Measurements from ENCODE around the gene PRR23C. TPM values are rescaled to one million over a fixed set of nuclear protein-coding genes. Genes with fewer than 3 reads are reported as not detected.

Gene PRR23C
- total RNA-seq, 1 experiment from 2014 or later = not detected

DNA sequence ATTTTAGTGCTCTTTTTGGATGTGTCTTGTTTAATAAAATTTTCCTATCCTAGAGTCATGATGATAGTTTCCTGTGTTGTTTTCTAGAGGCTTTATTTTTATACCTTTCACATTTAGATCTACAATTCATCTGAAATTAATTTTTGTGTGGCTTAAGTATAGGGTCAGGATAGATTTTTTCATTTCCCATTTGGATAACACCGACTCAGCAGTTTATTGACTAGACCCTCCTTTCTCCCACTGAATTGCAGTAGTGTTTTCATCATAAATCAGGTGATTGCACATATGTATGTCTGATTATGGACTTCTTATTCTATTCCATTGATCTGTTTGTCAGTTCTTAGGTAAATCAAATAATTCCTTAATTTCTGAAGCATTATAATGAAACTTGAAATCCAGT, 49.0 kb downstream of the PRR23C start:
- no peaks in the 10 kb centered on the region for H3K4me1 ChIP-seq (ENCODE audit: control insufficient read depth in 1 of 2, insufficient read depth in 2 of 2, low read length in 2 of 2)
- no peaks in the 10 kb centered on the region for H4K20me1 ChIP-seq (ENCODE audit: insufficient read depth)
- H3K4me2 ChIP-seq (ENCODE audit: low read length) = no peak overlapping the region
- H3K9ac ChIP-seq (ENCODE audit: low read length) = no peak overlapping the region
- H3K9me2 ChIP-seq (ENCODE audit: insufficient read depth) = no peaks in the 10 kb centered on the region
- no peaks in the 10 kb centered on the region for H3K36me3 ChIP-seq (ENCODE audit: control insufficient read depth in 1 of 2, insufficient read depth in 2 of 2, low read length in 2 of 2)
- CTCF ChIA-PET = no interaction called here
- H2AFZ ChIP-seq (ENCODE audit: low read depth, low read length, poor library complexity, severe bottlenecking) = no peak overlapping the region
- H3K27ac ChIP-seq (ENCODE audit: low read depth, low read length) = no peak overlapping the region
- H3K9me3 ChIP-seq (ENCODE audit: control insufficient read depth in 1 of 2, insufficient read depth in 1 of 2, low read depth in 1 of 2, low read length in 2 of 2) = no peaks in the 10 kb centered on the region
- DNase-seq (ENCODE audit: low read depth, low spot score) (no peak), ATAC-seq (no peak)
- no peaks in the 10 kb centered on the region for H3K27me3 ChIP-seq (ENCODE audit: insufficient read depth, low read length)
- RAD21 ChIA-PET (ENCODE audit: low non-redundant PET in 1 of 2, low total read pairs in 2 of 2, uncharacterized antibody in 2 of 2, unreplicated experiment in 2 of 2) = no interaction called here
- no peak for TF ChIP-seq TCF7L2 (IDR thresholded peaks at IDR 0.05; ENCODE audit: borderline replicate concordance, extremely low read depth, insufficient read depth, insufficient read length)
- TF ChIP-seq EZH2phosphoT487 (IDR thresholded peaks at IDR 0.05; ENCODE audit: borderline replicate concordance) = no peak
- TF ChIP-seq ELF1 (IDR thresholded peaks at IDR 0.05; ENCODE audit: borderline replicate concordance, low read depth) = no peak
- no peak for TF ChIP-seq FOSL1 (IDR thresholded peaks at IDR 0.05; ENCODE audit: low read depth)
- TF ChIP-seq SIN3A (IDR thresholded peaks at IDR 0.05; ENCODE audit: low read depth) = no peak
- no peak for TF ChIP-seq CTCF (IDR thresholded peaks at IDR 0.05 in 2 of 3, conservative IDR thresholded peaks at IDR 0.05 in 1 of 3; ENCODE audit: borderline replicate concordance in 1 of 3, insufficient read depth in 1 of 3, low read depth in 2 of 3, low read length in 2 of 3)
- TF ChIP-seq SP1 (IDR thresholded peaks at IDR 0.05; ENCODE audit: low read depth) = no peak
- TF ChIP-seq MAX (IDR thresholded peaks at IDR 0.05) = no peak
- TF ChIP-seq, protein P1, sequence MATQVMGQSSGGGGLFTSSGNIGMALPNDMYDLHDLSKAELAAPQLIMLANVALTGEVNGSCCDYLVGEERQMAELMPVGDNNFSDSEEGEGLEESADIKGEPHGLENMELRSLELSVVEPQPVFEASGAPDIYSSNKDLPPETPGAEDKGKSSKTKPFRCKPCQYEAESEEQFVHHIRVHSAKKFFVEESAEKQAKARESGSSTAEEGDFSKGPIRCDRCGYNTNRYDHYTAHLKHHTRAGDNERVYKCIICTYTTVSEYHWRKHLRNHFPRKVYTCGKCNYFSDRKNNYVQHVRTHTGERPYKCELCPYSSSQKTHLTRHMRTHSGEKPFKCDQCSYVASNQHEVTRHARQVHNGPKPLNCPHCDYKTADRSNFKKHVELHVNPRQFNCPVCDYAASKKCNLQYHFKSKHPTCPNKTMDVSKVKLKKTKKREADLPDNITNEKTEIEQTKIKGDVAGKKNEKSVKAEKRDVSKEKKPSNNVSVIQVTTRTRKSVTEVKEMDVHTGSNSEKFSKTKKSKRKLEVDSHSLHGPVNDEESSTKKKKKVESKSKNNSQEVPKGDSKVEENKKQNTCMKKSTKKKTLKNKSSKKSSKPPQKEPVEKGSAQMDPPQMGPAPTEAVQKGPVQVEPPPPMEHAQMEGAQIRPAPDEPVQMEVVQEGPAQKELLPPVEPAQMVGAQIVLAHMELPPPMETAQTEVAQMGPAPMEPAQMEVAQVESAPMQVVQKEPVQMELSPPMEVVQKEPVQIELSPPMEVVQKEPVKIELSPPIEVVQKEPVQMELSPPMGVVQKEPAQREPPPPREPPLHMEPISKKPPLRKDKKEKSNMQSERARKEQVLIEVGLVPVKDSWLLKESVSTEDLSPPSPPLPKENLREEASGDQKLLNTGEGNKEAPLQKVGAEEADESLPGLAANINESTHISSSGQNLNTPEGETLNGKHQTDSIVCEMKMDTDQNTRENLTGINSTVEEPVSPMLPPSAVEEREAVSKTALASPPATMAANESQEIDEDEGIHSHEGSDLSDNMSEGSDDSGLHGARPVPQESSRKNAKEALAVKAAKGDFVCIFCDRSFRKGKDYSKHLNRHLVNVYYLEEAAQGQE (IDR thresholded peaks at IDR 0.05; ENCODE audit: low read depth) = no peak
- TF ChIP-seq ZNF274 (IDR thresholded peaks at IDR 0.05; ENCODE audit: low read depth, low read length) = no peak
- TF ChIP-seq EZH2 (IDR thresholded peaks at IDR 0.05) = no peak
- TF ChIP-seq ZBTB33 (IDR thresholded peaks at IDR 0.05; ENCODE audit: extremely low read depth, insufficient replicate concordance, low read length) = no peak
- no peak for TF ChIP-seq CEBPB (IDR thresholded peaks at IDR 0.05; ENCODE audit: low read depth)
- no peak for TF ChIP-seq YY1 (IDR thresholded peaks at IDR 0.05; ENCODE audit: extremely low read depth, insufficient replicate concordance, low read depth, low read length)
- TF ChIP-seq RAD21 (IDR thresholded peaks at IDR 0.05; ENCODE audit: low read depth) = no peak
- TF ChIP-seq POLR2AphosphoS5 (IDR thresholded peaks at IDR 0.05; ENCODE audit: low read depth, low read length) = no peak
- TF ChIP-seq EGR1 (IDR thresholded peaks at IDR 0.05; ENCODE audit: low read depth) = no peak
- no peak for TF ChIP-seq CBX3 (IDR thresholded peaks at IDR 0.05; ENCODE audit: low read depth)
- TF ChIP-seq ATF3 (IDR thresholded peaks at IDR 0.05) = no peak
- no peak for TF ChIP-seq POLR2A (IDR thresholded peaks at IDR 0.05; ENCODE audit: borderline replicate concordance, extremely low read depth, insufficient read depth, insufficient read length)
- POLR2A ChIA-PET = no interaction called here
- H3K4me3 ChIP-seq (replicated peaks in 1 of 2; ENCODE audit: low read depth in 1 of 2, low read length in 2 of 2) = no peak overlapping the region
- BruUV-seq (replicated peaks) = no TSS peak
- intact Hi-C loops (cut with micrococcal nuclease) = no loop called here
- H3K79me2 ChIP-seq (ENCODE audit: insufficient read depth, low read length) = no peaks in the 10 kb centered on the region

All from HCT116 (cell line).